ENCODE measurements around the gene RPN2.

RPN2 gene

GRCh38 chr20:37266940-37267666 is 88.0 kb downstream of the RPN2 start:
- DNase-seq (ENCODE audit: low read depth in 3 of 3) = no peak

- DNase-seq (ENCODE audit: low read depth in 3 of 3) = no peak
These were observed 88.7 kb downstream of the RPN2 start for GRCh38 chr20:37267667-37268313.

- no peak for DNase-seq (ENCODE audit: low read depth in 3 of 3)
These were observed 91.7 kb downstream of the RPN2 start for GRCh38 chr20:37270576-37271420.

- no peak for DNase-seq (ENCODE audit: low read depth in 3 of 3)
These were observed 92.3 kb downstream of the RPN2 start for GRCh38 chr20:37271421-37271768.

- no peak for DNase-seq (ENCODE audit: low read depth in 3 of 3)
These were observed 94.9 kb downstream of the RPN2 start for GRCh38 chr20:37273988-37274387.

- no peak for DNase-seq (ENCODE audit: low read depth in 3 of 3)
These were observed 95.9 kb downstream of the RPN2 start for GRCh38 chr20:37274851-37275524.

GRCh38 chr20:37276494-37277252 is 97.5 kb downstream of the RPN2 start:
- no peak for DNase-seq (ENCODE audit: low read depth in 3 of 3)

GRCh38 chr20:37277253-37277593 is 98.1 kb downstream of the RPN2 start:
- DNase-seq (ENCODE audit: low read depth in 3 of 3) = no peak

- no peak for DNase-seq (ENCODE audit: low read depth in 3 of 3)
These were observed 99.9 kb downstream of the RPN2 start for GRCh38 chr20:37278966-37279590.

GRCh38 chr20:37279820-37280219 is 100.7 kb downstream of the RPN2 start:
- no peak for DNase-seq (ENCODE audit: low read depth in 3 of 3)

GRCh38 chr20:37280403-37280802 is 101.3 kb downstream of the RPN2 start:
- no peak for DNase-seq (ENCODE audit: low read depth in 3 of 3)

GRCh38 chr20:37282556-37282955 is 103.4 kb downstream of the RPN2 start:
- DNase-seq (ENCODE audit: low read depth in 3 of 3) = no peak

- no peak for DNase-seq (ENCODE audit: low read depth in 3 of 3)
These were observed 104.5 kb downstream of the RPN2 start for GRCh38 chr20:37283530-37284195.

- DNase-seq (ENCODE audit: low read depth in 3 of 3) = no peak
These were observed 105.6 kb downstream of the RPN2 start for GRCh38 chr20:37284691-37285161.

GRCh38 chr20:37285664-37286374 is 106.7 kb downstream of the RPN2 start:
- no peak for DNase-seq (ENCODE audit: low read depth in 3 of 3)

- DNase-seq (ENCODE audit: low read depth in 3 of 3) = no peak
These were observed 109.0 kb downstream of the RPN2 start for GRCh38 chr20:37288091-37288490.

- DNase-seq (ENCODE audit: low read depth in 3 of 3) = no peak
These were observed 111.2 kb downstream of the RPN2 start for GRCh38 chr20:37290158-37290810.
